ENCODE data around the gene TFPI.

DNA sequence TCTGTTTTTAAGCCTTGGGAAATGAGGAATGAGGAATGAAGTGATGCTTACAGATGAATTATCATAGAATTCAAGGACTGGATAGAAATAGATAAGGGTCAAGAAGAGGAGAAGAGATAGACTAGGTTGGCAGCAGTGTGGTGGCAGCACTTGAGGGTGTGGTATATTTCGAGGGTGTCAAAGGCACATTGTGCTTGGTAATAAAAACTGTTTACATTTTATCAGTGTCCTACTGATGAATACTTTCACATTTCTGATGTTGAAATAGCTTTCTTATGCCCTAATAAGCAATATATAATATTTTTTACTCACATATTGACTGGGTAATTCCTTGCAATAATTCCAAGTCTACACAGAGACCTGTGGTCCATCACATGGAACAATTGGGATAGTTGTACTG is 3.4 kb downstream of the TFPI start:
- TF ChIP-seq, protein P1, sequence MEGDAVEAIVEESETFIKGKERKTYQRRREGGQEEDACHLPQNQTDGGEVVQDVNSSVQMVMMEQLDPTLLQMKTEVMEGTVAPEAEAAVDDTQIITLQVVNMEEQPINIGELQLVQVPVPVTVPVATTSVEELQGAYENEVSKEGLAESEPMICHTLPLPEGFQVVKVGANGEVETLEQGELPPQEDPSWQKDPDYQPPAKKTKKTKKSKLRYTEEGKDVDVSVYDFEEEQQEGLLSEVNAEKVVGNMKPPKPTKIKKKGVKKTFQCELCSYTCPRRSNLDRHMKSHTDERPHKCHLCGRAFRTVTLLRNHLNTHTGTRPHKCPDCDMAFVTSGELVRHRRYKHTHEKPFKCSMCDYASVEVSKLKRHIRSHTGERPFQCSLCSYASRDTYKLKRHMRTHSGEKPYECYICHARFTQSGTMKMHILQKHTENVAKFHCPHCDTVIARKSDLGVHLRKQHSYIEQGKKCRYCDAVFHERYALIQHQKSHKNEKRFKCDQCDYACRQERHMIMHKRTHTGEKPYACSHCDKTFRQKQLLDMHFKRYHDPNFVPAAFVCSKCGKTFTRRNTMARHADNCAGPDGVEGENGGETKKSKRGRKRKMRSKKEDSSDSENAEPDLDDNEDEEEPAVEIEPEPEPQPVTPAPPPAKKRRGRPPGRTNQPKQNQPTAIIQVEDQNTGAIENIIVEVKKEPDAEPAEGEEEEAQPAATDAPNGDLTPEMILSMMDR (IDR thresholded peaks at IDR 0.05): no peak
- TF ChIP-seq POLR2A (IDR thresholded peaks at IDR 0.05): no peak
